SJCRH30 (cell line): ENCODE results near the gene HMGA1. TPM values are rescaled to one million over a fixed set of nuclear protein-coding genes. Genes with fewer than 3 reads are reported as not detected.

Experiments
- total RNA-seq: library from RNA; depleted of rRNA; stranded (reverse); fragments of >200 nt; shearing (Covaris generic); gene quantifications from 2 replicates; pipeline ENCODE4 v1.2.3, GENCODE V29; 2014; rRNA removed

Gene HMGA1
- total RNA-seq, 1 experiment from 2014 or later = 129 TPM

Other genes starting within 250 kb of the HMGA1 start
- gene GRM4, start 90.8 kb upstream of the HMGA1 start, total RNA-seq = 0.06 and 0.08 TPM in 2 replicates
- gene SMIM29, start 12.1 kb downstream of the HMGA1 start, total RNA-seq = 3.1 and 3.2 TPM in 2 replicates
- gene NUDT3, start 155.8 kb downstream of the HMGA1 start, total RNA-seq = 13.2 and 14.1 TPM in 2 replicates
- 2,129 and 2,719 TPM in 2 replicates for gene RPS10, start 189.2 kb downstream of the HMGA1 start, total RNA-seq
- not detected in 2 replicates for gene PACSIN1, start 229.2 kb downstream of the HMGA1 start, total RNA-seq